ENCODE data around the gene C19orf81.
A peak's percentile ranks its signal among the peaks of the same experiment; 100 is the strongest.

Gene C19orf81

GRCh38 chr19:50703915-50704796 is 54.9 kb downstream of the C19orf81 start:
- H2AFZ ChIP-seq (ENCODE audit: low read depth) = no peak overlapping the region
- no peak overlapping the region for H3K4me3 ChIP-seq (IDR thresholded peaks at IDR 0.05; ENCODE audit: insufficient read depth, low read depth, low read length)
- no peaks in the 10 kb centered on the region for H3K4me1 ChIP-seq (ENCODE audit: low read depth, poor library complexity, severe bottlenecking)
- no peak overlapping the region for H3K27ac ChIP-seq
- TF ChIP-seq CTCF (conservative IDR thresholded peaks at IDR 0.05; ENCODE audit: low read depth, low read length) = no peak
- H4K20me1 ChIP-seq (ENCODE audit: insufficient read depth) = no peaks in the 10 kb centered on the region
- no peaks in the 10 kb centered on the region for H3K36me3 ChIP-seq (ENCODE audit: insufficient read depth)
- H3K79me2 ChIP-seq (ENCODE audit: insufficient read depth, low read depth) = no peaks in the 10 kb centered on the region
- peaks cover 5% of the 10 kb centered on the region; the same call in 1 of the 2 replicates for H3K27me3 ChIP-seq (ENCODE audit: insufficient read depth, low read depth)
- no peak overlapping the region for H3K4me2 ChIP-seq
- H3K9ac ChIP-seq = no peak overlapping the region

DNA sequence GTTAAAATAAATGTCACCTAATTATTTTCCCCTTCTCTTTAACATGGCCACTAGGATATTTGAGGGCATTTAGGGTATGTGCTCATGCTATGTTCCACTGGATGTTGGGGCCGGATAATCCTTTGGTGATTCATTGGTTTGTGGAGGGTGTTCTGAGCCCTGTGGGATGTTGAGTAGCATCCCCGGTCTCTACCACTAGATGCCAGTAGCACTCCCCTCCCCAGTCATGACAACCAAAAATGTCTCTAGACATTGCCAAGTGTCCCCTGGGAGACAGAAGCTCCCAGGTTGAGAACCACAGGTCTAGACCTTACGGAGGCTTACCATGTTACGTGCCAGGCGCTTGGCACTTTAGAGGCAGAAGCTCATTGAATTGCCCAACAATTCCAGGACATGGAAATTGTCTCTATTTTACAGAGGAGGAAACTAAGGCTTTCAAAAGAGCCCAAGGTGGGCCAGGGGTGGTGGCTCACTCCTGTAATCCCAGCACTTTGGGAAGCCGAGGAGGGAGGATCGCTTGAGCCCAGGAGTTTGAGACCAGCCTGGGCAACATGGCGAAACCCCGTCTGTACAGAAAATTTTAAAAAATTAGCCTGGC is 56.3 kb downstream of the C19orf81 start:
- Histone ChIP-seq H3K27ac (no peak overlapping the region), H3K4me2 (no peak overlapping the region), H3K4me3 (IDR thresholded peaks at IDR 0.05; ENCODE audit: insufficient read depth, low read depth, low read length) (no peak overlapping the region), H3K27me3 (ENCODE audit: insufficient read depth, low read depth) (peaks cover 5% of the 10 kb centered on the region; the same call in 1 of the 2 replicates), H3K79me2 (ENCODE audit: insufficient read depth, low read depth) (no peaks in the 10 kb centered on the region), H3K9ac (no peak overlapping the region), H3K36me3 (ENCODE audit: insufficient read depth) (no peaks in the 10 kb centered on the region), H4K20me1 (ENCODE audit: insufficient read depth) (no peaks in the 10 kb centered on the region), H3K4me1 (ENCODE audit: low read depth, poor library complexity, severe bottlenecking) (no peaks in the 10 kb centered on the region), H2AFZ (ENCODE audit: low read depth) (no peak overlapping the region)
- peak; percentile 35; the same call in 1 of the 2 replicates for TF ChIP-seq CTCF (conservative IDR thresholded peaks at IDR 0.05; ENCODE audit: low read depth, low read length)

DNA sequence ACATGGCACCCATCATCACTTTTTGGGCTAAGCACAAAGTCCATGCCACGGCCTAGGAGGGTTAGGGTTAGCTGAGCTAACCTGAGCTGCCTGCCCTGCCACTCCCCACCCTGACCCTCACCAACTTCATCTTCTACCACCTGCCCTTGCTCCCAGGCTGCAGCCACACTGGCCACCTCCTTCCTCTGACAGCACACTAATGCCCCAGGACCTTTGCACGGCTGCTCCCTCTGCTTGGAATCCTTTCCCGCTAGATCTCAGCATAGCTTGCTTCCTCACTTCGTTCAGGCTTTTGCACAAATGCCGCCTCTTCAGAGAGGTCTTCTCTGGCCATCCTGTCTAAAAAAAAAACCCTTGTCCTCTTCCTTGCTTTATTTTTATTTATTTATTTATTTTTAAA is 57.1 kb downstream of the C19orf81 start:
- H3K4me3 ChIP-seq (IDR thresholded peaks at IDR 0.05; ENCODE audit: insufficient read depth, low read depth, low read length) = no peak overlapping the region
- no peaks in the 10 kb centered on the region for H3K4me1 ChIP-seq (ENCODE audit: low read depth, poor library complexity, severe bottlenecking)
- no peak overlapping the region for H2AFZ ChIP-seq (ENCODE audit: low read depth)
- no peak overlapping the region for H3K4me2 ChIP-seq
- no peaks in the 10 kb centered on the region for H4K20me1 ChIP-seq (ENCODE audit: insufficient read depth)
- no peaks in the 10 kb centered on the region for H3K36me3 ChIP-seq (ENCODE audit: insufficient read depth)
- no peaks in the 10 kb centered on the region for H3K79me2 ChIP-seq (ENCODE audit: insufficient read depth, low read depth)
- peaks cover 5% of the 10 kb centered on the region; the same call in 1 of the 2 replicates for H3K27me3 ChIP-seq (ENCODE audit: insufficient read depth, low read depth)
- TF ChIP-seq CTCF (conservative IDR thresholded peaks at IDR 0.05; ENCODE audit: low read depth, low read length) = no peak
- H3K27ac ChIP-seq = no peak overlapping the region
- no peak overlapping the region for H3K9ac ChIP-seq

DNA sequence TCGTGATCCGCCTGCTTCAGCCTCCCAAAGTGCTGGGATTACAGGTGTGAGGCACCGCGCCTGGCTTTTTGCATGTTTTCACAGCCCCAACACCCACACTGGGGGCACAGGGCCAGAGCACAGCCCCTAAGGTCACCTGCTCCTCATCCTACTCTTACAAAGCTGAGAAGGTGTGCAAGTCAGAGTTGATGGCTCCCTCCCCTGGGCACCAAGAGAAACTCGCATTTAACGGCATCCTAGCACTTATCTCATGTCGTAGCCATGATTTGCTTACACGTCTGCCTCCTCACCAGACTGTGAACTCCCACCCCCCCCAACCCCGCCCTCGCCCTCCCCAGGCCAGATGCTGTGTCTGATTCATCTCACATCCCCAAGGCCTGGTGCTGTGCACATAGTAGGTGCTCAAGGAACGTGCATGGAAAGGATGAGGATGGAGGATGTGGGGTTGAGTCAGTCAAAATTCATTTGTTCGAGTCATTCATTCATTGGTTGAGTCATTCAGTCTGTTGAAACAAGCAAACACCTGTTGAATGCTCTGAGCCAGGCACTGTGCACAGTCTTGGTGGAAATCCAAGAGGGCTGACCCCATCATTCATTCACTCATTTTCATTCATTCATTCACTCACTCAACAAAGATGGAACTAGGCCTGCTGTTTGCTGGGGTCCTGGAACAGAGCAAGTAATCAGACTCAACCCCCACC is 59.1 kb downstream of the C19orf81 start:
- Histone ChIP-seq H3K79me2 (ENCODE audit: insufficient read depth, low read depth) (no peaks in the 10 kb centered on the region), H4K20me1 (ENCODE audit: insufficient read depth) (no peaks in the 10 kb centered on the region), H3K4me1 (ENCODE audit: low read depth, poor library complexity, severe bottlenecking) (no peaks in the 10 kb centered on the region), H2AFZ (ENCODE audit: low read depth) (no peak overlapping the region), H3K4me2 (no peak overlapping the region), H3K4me3 (IDR thresholded peaks at IDR 0.05; ENCODE audit: insufficient read depth, low read depth, low read length) (no peak overlapping the region), H3K9ac (no peak overlapping the region), H3K36me3 (ENCODE audit: insufficient read depth) (no peaks in the 10 kb centered on the region), H3K27me3 (ENCODE audit: insufficient read depth, low read depth) (peaks cover 5% of the 10 kb centered on the region; the same call in 1 of the 2 replicates), H3K27ac (no peak overlapping the region)
- TF ChIP-seq CTCF (conservative IDR thresholded peaks at IDR 0.05; ENCODE audit: low read depth, low read length) = no peak
